Stimulated activated CD4-positive, alpha-beta T cell treated with anti-CD3 and anti-CD28 coated beads, Interleukin-1b, Interleukin-23, amount 100 ng/mL, for 48 hours (primary cell): ENCODE data around the gene CASP8AP2.
"Not testable (repeated sequence)": the region's sequence is repeated elsewhere in the genome, so short reads cannot be mapped to it uniquely, and the experiment has no call there.

Source experiments
- DNase-seq: peaks from one replicate; pipeline ENCODE4 v3.0.0-alpha.2; 2020

The CASP8AP2 gene

GRCh38 chr6:89890845-89891528 is 61.3 kb downstream of the CASP8AP2 start:
- not testable (repeated sequence) for DNase-seq

DNA sequence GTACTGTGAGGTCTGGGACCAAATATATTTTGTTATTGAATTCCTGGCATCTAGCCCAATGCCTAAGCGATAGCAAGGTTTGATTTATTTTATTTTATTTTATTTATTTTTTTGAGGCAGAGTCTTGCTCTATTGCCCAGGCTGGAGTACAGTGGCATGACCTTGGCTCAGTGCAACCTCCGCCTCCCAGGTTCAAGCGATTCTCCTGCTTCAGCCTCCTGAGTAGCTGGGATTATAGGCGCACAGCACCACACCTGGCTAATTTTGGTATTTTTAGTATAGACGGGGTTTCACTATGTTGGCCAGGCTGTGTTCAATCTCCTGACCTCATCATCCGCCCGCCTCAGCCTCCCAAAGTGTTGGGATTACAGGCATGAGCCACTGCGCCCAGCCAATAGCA is 62.9 kb downstream of the CASP8AP2 start:
- not testable (repeated sequence) for DNase-seq

DNA sequence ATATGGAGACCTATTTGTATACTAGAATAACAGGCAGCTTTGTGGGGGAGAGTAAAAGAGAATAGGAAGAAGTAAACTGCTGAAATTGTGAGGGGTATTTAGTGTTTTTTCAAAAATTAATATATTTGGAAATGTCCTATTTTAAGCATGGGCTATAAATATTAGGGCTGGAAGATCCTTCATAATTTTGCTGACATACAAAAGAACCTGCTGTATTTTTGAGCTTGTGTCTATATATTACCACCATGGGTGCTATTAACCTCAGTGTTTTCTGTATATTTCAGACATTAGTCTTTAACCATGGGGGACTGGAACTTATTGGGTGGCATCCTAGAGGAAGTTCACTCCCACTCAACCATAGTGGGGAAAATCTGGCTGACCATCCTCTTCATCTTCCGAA is 64.5 kb downstream of the CASP8AP2 start, which contains the start of gene GJA10:
Gene GJA10 (plus strand): TSS at position 301 of the 400 bp plus-strand sequence. CDS start 0 bp downstream, at position 301.
- DNase-seq, result no peak

DNA sequence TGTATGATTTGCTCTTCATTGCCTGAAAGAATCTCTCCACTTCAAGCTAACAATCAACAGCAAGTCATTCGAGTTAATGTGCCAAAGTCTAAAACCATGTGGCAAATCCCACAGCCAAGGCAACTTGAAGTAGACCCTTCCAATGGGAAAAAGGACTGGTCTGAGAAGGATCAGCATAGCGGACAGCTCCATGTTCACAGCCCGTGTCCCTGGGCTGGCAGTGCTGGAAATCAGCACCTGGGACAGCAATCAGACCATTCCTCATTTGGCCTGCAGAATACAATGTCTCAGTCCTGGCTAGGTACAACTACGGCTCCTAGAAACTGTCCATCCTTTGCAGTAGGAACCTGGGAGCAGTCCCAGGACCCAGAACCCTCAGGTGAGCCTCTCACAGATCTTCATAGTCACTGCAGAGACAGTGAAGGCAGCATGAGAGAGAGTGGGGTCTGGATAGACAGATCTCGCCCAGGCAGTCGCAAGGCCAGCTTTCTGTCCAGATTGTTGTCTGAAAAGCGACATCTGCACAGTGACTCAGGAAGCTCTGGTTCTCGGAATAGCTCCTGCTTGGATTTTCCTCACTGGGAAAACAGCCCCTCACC is 65.7 kb downstream of the CASP8AP2 start:
- no peak for DNase-seq

GRCh38 chr6:89910001-89910901 is 80.6 kb downstream of the CASP8AP2 start:
- DNase-seq, result not testable (repeated sequence)

GRCh38 chr6:89910902-89911240 is 81.2 kb downstream of the CASP8AP2 start:
- DNase-seq, result no peak

GRCh38 chr6:89916136-89916920 is 86.6 kb downstream of the CASP8AP2 start:
- no peak for DNase-seq

- no peak for DNase-seq
These were observed 87.5 kb downstream of the CASP8AP2 start for GRCh38 chr6:89917216-89917615.

DNA sequence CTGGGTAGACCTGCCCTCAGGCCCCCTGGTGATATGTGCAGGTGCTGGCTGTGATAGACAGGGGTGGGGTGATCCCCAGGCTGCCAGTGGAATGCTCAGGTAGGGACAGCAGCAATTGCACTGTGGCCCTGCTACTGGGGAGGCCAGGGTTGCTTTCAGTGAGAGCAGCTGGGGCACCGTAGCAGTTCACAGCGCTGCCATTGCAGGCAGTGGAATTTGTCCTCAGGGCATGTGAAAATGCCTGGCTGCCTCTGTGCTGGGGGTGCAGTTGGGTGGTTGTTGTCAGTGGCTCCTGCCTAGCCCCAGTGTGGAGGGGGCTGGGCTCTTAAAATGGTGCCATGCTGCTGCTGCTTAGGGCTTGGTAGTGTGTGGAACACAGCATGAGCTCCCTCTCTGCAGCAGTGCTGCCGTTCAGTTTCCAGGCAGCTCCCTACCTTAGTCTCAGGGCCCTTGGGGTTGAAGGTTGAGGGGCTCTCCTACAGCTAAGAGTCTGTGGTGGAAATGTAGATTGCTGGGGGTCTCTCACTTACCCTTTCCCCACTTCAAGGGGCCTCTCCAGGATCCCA is 88.2 kb downstream of the CASP8AP2 start:
- DNase-seq, result no peak
